Measurements from ENCODE around the gene OLFML1. TPM values are rescaled to one million over a fixed set of nuclear protein-coding genes. Genes with fewer than 3 reads are reported as not detected.
A peak's percentile ranks its signal among the peaks of the same experiment; 100 is the strongest.

OLFML1 gene
- total and polyA plus RNA-seq, 2 of the 8 experiments (the other 6 are each of a cell fraction or from before 2014, with no cell fraction given) = 0.24 TPM; not detected in 1

GRCh38 chr11:7522121-7522520 lies 36.8 kb downstream of the OLFML1 start:
- Histone ChIP-seq H3K23me2 (ENCODE audit: low read depth, low read length) (no peaks in the 10 kb centered on the region; the same call in 1 of the 2 replicates), H3K27me3 (replicated peaks in 1 of 4; ENCODE audit: control insufficient read depth in 3 of 4, extremely low read depth in 1 of 4, insufficient read depth in 3 of 4, low read length in 3 of 4) (no peaks in the 10 kb centered on the region), H4K8ac (ENCODE audit: extremely low read depth, insufficient read depth, low read length) (no peak overlapping the region), H3K79me1 (ENCODE audit: low read depth, low read length) (no peaks in the 10 kb centered on the region), H2AFZ (ENCODE audit: low read length) (no peak overlapping the region), H3K56ac (replicated peaks; ENCODE audit: insufficient read length, low read depth, low read length) (no peak overlapping the region), H2BK12ac (ENCODE audit: low read depth, low read length) (no peak overlapping the region), H2BK15ac (ENCODE audit: low read length) (no peak overlapping the region), H4K20me1 (replicated peaks in 1 of 2; ENCODE audit: control insufficient read depth in 1 of 2, insufficient read depth in 2 of 2, low read length in 2 of 2) (peaks cover 1 to 2% of the 10 kb centered on the region in 2 experiments), H3K9me3 (ENCODE audit: insufficient read depth in 2 of 2, low read depth in 1 of 2, low read length in 1 of 2) (no peaks in the 10 kb centered on the region), H3K27ac (ENCODE audit: low read depth, low read length) (no peak overlapping the region), H2BK120ac (replicated peaks; ENCODE audit: low read depth, low read length) (no peak overlapping the region), H3K36me3 (ENCODE audit: control insufficient read depth in 2 of 4, insufficient read depth in 4 of 4, low read length in 3 of 4) (no peaks in the 10 kb centered on the region), H3K14ac (ENCODE audit: insufficient read length) (no peak overlapping the region), H2AK5ac (ENCODE audit: low read depth, low read length) (0 out of 2 replicates have a peak overlapping the region, but pooled peaks have one; percentile 24), H3K4me1 (replicated peaks in 1 of 4; ENCODE audit: control insufficient read depth in 3 of 4, insufficient read depth in 4 of 4, low read length in 3 of 4) (no peaks in the 10 kb centered on the region), H3K23ac (ENCODE audit: insufficient read length) (no peak overlapping the region), H2BK5ac (ENCODE audit: low read depth, low read length) (no peak overlapping the region), H4K5ac (ENCODE audit: insufficient read length, low read depth, low read length) (no peak overlapping the region), H4K91ac (replicated peaks; ENCODE audit: insufficient read length, low read length) (no peak overlapping the region), H3K18ac (ENCODE audit: extremely low read depth, low read length) (no peak overlapping the region), H3K9ac (replicated peaks in 1 of 4; ENCODE audit: extremely low read depth in 1 of 4, low read depth in 3 of 4, low read length in 3 of 4) (no peak overlapping the region; a peak in 1 of 7 replicates), H3K4me2 (ENCODE audit: insufficient read depth in 1 of 2, low read depth in 2 of 2, low read length in 2 of 2) (no peak overlapping the region), H2BK20ac (ENCODE audit: low read length) (no peak overlapping the region), H3K4ac (replicated peaks; ENCODE audit: insufficient read length, low read depth, low read length) (no peak overlapping the region), H3K4me3 (ENCODE audit: extremely low read depth in 1 of 4, insufficient read depth in 2 of 4, low read depth in 3 of 4, low read length in 4 of 4) (no peak overlapping the region), H3K79me2 (ENCODE audit: control insufficient read depth in 1 of 2, insufficient read depth in 2 of 2, low read length in 2 of 2) (no peaks in the 10 kb centered on the region)
- POLR2A ChIA-PET (ENCODE audit: partially characterized antibody) = no interaction called here
- DNase-seq (ENCODE audit: low read depth in 1 of 2, low spot score in 2 of 2) (no peak), FAIRE-seq (no peak)
- 64% methylated on average over 4 of the region's 4 CpGs; no CpG with 5 or more reads in 1 of the 2 experiments for WGBS, 2 experiments (ENCODE audit: extremely low coverage in 1 of 2, insufficient coverage in 1 of 2, insufficient read length in 1 of 2, insufficient replicate concordance in 2 of 2, low coverage in 1 of 2, low lambda C conversion rate in 2 of 2, missing lambda C conversion rate in 1 of 2)
- CTCF ChIA-PET (ENCODE audit: partially characterized antibody) = interaction anchor here (0.5 to 4.9 kb wide), 12 partner anchors 10 to 244 kb away, joined by 3 to 22 read pairs (median 4); partner anchors contain the start of gene PPFIBP2
- TF ChIP-seq GABPA (IDR thresholded peaks at IDR 0.05; ENCODE audit: borderline replicate concordance, insufficient read depth, low read length) = no peak
